K562 (cell line): Measurements from ENCODE around the gene UCP3. TPM values are rescaled to one million over a fixed set of nuclear protein-coding genes. Genes with fewer than 3 reads are reported as not detected.

Source experiments
- CBFA2T3 ChIP-seq: fragments of 450-650 bp; IDR thresholded peaks from 2 replicates; pipeline ENCODE4 v1.6.1; 2017
- CCNT2 ChIP-seq: IDR thresholded peaks from 2 replicates; pipeline ENCODE4 v1.6.1; 2011; ENCODE audit warnings: borderline replicate concordance, low read depth, mild to moderate bottlenecking, moderate library complexity, mixed read lengths, low read length; ENCODE audit not compliant: insufficient read length; ENCODE audit errors: extremely low read depth
- DDX20 ChIP-seq: fragments of 450-650 bp; IDR thresholded peaks from 2 replicates; pipeline ENCODE4 v1.6.1; 2016; ENCODE audit warnings: missing genetic modification characterization, low read depth, mild to moderate bottlenecking, missing compliant biosample characterization, moderate library complexity
- HOXB6 ChIP-seq: fragments of 250-450 bp; sonication (Bioruptor Pico); IDR thresholded peaks from 2 replicates; pipeline ENCODE4 v1.5.1; 2022; ENCODE audit warnings: mild to moderate bottlenecking, borderline replicate concordance
- JUNB ChIP-seq: fragments of 450-650 bp; formaldehyde crosslinking; conservative IDR thresholded peaks from 2 replicates; pipeline ENCODE4 v1.4.0; 2020; ENCODE audit warnings: mild to moderate bottlenecking
- LARP7 ChIP-seq: fragments of 450-650 bp; IDR thresholded peaks from 2 replicates; pipeline ENCODE4 v1.6.1; 2016
- MXI1 ChIP-seq: IDR thresholded peaks from 2 replicates; pipeline ENCODE4 v1.6.1; 2011; ENCODE audit warnings: low read depth, mild to moderate bottlenecking, improper control_type of control experiment, low read length
- PML ChIP-seq: IDR thresholded peaks from 2 replicates; pipeline ENCODE4 v1.6.1; 2012; ENCODE audit warnings: low read length, inconsistent platforms
- POU5F1 ChIP-seq: fragments of 150-350 bp; IDR thresholded peaks from 2 replicates; pipeline ENCODE4 v1.6.1; 2014; ENCODE audit warnings: borderline replicate concordance, low read length, low read depth, mild to moderate bottlenecking; ENCODE audit not compliant: partially characterized antibody
- RBM39 ChIP-seq: fragments of 200-400 bp; formaldehyde crosslinking; optimal IDR thresholded peaks from 2 replicates; pipeline ENCODE3; 2018; ENCODE audit warnings: low read depth, low read length
- TAF15 ChIP-seq: fragments of 200-400 bp; formaldehyde crosslinking; IDR thresholded peaks from 2 replicates; pipeline ENCODE4 v1.6.1; 2017; ENCODE audit warnings: mild to moderate bottlenecking, low read depth, low read length, moderate library complexity
- TOE1 ChIP-seq, 2 experiments: fragments of 450-650 bp in 1 of 2; sonication (generic) in 1 of 2; formaldehyde crosslinking in 1 of 2; IDR thresholded peaks; 2 replicates each; pipeline versions ENCODE4 v1.7.1 to v1.8.0; 2016 to 2022; ENCODE audit warnings: borderline replicate concordance in 2 of 2, mild to moderate bottlenecking in 2 of 2, antibody characterized with exemption in 1 of 2, inconsistent platforms in 1 of 2, low read depth in 1 of 2, missing genetic modification reagents in 1 of 2, moderate library complexity in 1 of 2
- ZFP36 ChIP-seq: fragments of 150-350 bp; IDR thresholded peaks from 2 replicates; pipeline ENCODE4 v1.6.1; 2018; ENCODE audit warnings: low read length, low read depth; ENCODE audit not compliant: partially characterized antibody
- ZSCAN29 ChIP-seq: fragments of 450-650 bp; IDR thresholded peaks from 2 replicates; pipeline ENCODE4 v1.6.1; 2017
- polyA plus RNA-seq, 8 experiments: library from polyadenylated mRNA; depleted of rRNA in 4 of 8; stranded (reverse) in 5 of 8; unstranded in 3 of 8; fragments of >200 nt; fragmentation: Nextera tagmentation in 2 of 8; fragmentation: Illumina TruSeq in 1 of 8; extraction: Ambion mirVana in 2 of 8; extraction: Trizol in 1 of 8; gene quantifications; 2 replicates each; pipeline versions ENCODE4 v1.2.1 to v1.2.3, GENCODE V29; 2011 to 2014; ENCODE audit warnings: inconsistent platforms in 1 of 8, missing spikeins in 1 of 8
- total RNA-seq, 7 experiments: library from RNA; depleted of rRNA in 6 of 7; stranded (reverse); fragments of >200 nt in 6 of 7; fragmentation: Illumina TruSeq in 2 of 7; extraction: Trizol in 2 of 7; gene quantifications; 2 replicates each; pipeline versions ENCODE4 v1.2.1 to v1.2.3, GENCODE V29; 2011 to 2021; ENCODE audit warnings: low replicate concordance in 1 of 7
- TF ChIP-seq, protein P1 (sequence below): sonication (generic); formaldehyde crosslinking; IDR thresholded peaks from 2 replicates; pipeline ENCODE4 v1.8.0; 2023; ENCODE audit warnings: missing genetic modification reagents, mild to moderate bottlenecking, borderline replicate concordance
- TF ChIP-seq, protein P2 (sequence below): fragments of 250-450 bp; sonication (Bioruptor Pico); IDR thresholded peaks from 2 replicates; pipeline ENCODE4 v1.4.0; 2020; ENCODE audit warnings: borderline replicate concordance
- TF ChIP-seq, protein P3 (sequence below): sonication (generic); formaldehyde crosslinking; IDR thresholded peaks from 2 replicates; pipeline ENCODE4 v1.4.0; 2020; ENCODE audit warnings: mild to moderate bottlenecking, missing genetic modification reagents

UCP3 gene
- total and polyA plus RNA-seq, 9 of the 15 experiments (the other 6 are each of a cell fraction or from before 2014, with no cell fraction given): 0.05 to 0.65 (median 0.25) TPM; not detected in 2

DNA sequence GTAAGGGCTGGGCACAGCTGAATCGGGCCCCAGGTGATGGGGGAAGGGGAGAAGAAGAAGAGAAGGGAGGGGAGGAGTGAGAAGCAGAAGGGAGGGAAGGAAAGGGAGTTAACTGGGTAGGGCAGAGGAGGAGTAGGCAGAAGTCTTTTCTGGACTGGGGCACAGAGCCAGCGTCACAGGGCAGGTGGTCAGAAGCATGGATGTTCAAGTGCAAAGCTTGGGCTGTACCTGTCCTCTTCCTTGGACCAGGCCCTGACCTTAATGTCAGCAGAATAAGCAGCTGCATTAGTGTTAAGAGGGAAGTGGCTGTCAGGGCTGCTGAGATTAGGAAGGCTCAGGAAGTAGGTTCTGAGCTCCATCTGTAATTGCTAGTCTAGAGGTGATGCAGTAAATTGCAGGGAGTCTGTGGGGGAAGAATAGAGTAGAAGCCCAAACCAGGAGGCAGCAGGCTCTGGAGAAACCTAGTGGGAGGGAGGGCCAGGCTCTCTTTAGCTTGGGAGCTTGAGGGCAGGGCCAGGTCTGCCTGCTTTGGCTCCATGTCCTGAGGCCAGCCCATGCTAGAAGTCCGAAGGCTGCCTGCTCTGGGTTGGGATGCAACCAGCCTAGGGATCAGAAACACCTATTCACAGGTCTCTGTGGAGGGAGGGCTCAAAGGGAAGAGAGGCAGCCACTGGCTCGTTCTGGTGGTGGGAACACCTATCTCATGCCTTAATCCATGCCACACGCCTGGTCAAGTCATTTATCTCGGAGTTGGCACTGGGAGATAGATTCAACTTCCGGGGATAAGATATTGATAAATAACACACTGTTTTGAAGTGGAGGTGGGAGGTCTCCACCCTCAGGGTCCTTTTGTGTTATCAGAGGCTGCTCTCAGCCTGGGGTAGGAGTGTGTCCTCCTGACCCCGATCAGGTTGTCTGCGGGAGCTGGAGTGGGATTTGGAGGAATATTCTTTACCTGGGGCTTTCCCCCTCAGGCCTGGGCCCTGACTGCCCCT, 1.7 kb upstream of the UCP3 start (continued):
- no peak for TF ChIP-seq POU5F1
- TF ChIP-seq CCNT2: no peak
- no peak for TF ChIP-seq ZSCAN29
- TF ChIP-seq TAF15: no peak
- TF ChIP-seq MXI1: no peak
- TF ChIP-seq RBM39: no peak
- TF ChIP-seq, protein P1, sequence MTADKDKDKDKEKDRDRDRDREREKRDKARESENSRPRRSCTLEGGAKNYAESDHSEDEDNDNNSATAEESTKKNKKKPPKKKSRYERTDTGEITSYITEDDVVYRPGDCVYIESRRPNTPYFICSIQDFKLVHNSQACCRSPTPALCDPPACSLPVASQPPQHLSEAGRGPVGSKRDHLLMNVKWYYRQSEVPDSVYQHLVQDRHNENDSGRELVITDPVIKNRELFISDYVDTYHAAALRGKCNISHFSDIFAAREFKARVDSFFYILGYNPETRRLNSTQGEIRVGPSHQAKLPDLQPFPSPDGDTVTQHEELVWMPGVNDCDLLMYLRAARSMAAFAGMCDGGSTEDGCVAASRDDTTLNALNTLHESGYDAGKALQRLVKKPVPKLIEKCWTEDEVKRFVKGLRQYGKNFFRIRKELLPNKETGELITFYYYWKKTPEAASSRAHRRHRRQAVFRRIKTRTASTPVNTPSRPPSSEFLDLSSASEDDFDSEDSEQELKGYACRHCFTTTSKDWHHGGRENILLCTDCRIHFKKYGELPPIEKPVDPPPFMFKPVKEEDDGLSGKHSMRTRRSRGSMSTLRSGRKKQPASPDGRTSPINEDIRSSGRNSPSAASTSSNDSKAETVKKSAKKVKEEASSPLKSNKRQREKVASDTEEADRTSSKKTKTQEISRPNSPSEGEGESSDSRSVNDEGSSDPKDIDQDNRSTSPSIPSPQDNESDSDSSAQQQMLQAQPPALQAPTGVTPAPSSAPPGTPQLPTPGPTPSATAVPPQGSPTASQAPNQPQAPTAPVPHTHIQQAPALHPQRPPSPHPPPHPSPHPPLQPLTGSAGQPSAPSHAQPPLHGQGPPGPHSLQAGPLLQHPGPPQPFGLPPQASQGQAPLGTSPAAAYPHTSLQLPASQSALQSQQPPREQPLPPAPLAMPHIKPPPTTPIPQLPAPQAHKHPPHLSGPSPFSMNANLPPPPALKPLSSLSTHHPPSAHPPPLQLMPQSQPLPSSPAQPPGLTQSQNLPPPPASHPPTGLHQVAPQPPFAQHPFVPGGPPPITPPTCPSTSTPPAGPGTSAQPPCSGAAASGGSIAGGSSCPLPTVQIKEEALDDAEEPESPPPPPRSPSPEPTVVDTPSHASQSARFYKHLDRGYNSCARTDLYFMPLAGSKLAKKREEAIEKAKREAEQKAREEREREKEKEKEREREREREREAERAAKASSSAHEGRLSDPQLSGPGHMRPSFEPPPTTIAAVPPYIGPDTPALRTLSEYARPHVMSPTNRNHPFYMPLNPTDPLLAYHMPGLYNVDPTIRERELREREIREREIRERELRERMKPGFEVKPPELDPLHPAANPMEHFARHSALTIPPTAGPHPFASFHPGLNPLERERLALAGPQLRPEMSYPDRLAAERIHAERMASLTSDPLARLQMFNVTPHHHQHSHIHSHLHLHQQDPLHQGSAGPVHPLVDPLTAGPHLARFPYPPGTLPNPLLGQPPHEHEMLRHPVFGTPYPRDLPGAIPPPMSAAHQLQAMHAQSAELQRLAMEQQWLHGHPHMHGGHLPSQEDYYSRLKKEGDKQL: no peak
- TF ChIP-seq LARP7: peak; percentile 66; the same call in 1 of the 2 replicates
- TF ChIP-seq, protein P2, sequence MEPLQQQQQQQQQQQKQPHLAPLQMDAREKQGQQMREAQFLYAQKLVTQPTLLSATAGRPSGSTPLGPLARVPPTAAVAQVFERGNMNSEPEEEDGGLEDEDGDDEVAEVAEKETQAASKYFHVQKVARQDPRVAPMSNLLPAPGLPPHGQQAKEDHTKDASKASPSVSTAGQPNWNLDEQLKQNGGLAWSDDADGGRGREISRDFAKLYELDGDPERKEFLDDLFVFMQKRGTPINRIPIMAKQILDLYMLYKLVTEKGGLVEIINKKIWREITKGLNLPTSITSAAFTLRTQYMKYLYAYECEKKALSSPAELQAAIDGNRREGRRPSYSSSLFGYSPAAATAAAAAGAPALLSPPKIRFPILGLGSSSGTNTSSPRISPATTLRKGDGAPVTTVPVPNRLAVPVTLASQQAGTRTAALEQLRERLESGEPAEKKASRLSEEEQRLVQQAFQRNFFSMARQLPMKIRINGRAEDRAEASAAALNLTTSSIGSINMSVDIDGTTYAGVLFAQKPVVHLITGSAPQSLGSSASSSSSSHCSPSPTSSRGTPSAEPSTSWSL: no peak
- no peak for TF ChIP-seq ZFP36
- TF ChIP-seq TOE1 (IDR thresholded peaks at IDR 0.05; ENCODE audit: borderline replicate concordance): no peak
- TF ChIP-seq TOE1 (CRISPR knock-in tag; IDR thresholded peaks at IDR 0.05; ENCODE audit: borderline replicate concordance, low read depth): no peak
- no peak for TF ChIP-seq DDX20 (tag)
- TF ChIP-seq JUNB: no peak
- TF ChIP-seq HOXB6: no peak
- TF ChIP-seq, protein P3, sequence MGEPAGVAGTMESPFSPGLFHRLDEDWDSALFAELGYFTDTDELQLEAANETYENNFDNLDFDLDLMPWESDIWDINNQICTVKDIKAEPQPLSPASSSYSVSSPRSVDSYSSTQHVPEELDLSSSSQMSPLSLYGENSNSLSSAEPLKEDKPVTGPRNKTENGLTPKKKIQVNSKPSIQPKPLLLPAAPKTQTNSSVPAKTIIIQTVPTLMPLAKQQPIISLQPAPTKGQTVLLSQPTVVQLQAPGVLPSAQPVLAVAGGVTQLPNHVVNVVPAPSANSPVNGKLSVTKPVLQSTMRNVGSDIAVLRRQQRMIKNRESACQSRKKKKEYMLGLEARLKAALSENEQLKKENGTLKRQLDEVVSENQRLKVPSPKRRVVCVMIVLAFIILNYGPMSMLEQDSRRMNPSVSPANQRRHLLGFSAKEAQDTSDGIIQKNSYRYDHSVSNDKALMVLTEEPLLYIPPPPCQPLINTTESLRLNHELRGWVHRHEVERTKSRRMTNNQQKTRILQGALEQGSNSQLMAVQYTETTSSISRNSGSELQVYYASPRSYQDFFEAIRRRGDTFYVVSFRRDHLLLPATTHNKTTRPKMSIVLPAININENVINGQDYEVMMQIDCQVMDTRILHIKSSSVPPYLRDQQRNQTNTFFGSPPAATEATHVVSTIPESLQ (CRISPR knock-in tag): peak; percentile 73; the same call in 1 of the 2 replicates
- TF ChIP-seq CBFA2T3: peak; percentile 83
- TF ChIP-seq PML: no peak
